Measurements from ENCODE around the gene MYO1D.
"Not testable (repeated sequence)": the region's sequence is repeated elsewhere in the genome, so short reads cannot be mapped to it uniquely, and the experiment has no call there.

MYO1D gene

GRCh38 chr17:32723310-32723955 lies 153.5 kb downstream of the MYO1D start:
- DNase-seq, result no peak

GRCh38 chr17:32722733-32723132 lies 154.2 kb downstream of the MYO1D start:
- DNase-seq, result no peak

- DNase-seq, result no peak
Measured at GRCh38 chr17:32720671-32721070, 156.3 kb downstream of the MYO1D start.

GRCh38 chr17:32719689-32720088 lies 157.2 kb downstream of the MYO1D start:
- no peak for DNase-seq

GRCh38 chr17:32714922-32715321 lies 162.0 kb downstream of the MYO1D start:
- not testable (repeated sequence) for DNase-seq

GRCh38 chr17:32714206-32714605 lies 162.7 kb downstream of the MYO1D start:
- not testable (repeated sequence) for DNase-seq

GRCh38 chr17:32713081-32713480 lies 163.8 kb downstream of the MYO1D start:
- no peak for DNase-seq

- DNase-seq, result no peak
Measured at GRCh38 chr17:32709562-32709961, 167.4 kb downstream of the MYO1D start.

GRCh38 chr17:32701871-32702270 lies 175.1 kb downstream of the MYO1D start:
- DNase-seq, result peak in 1 of 3 donors; percentile 5

- peak in 1 of 3 donors; percentile 14 for DNase-seq
Measured at GRCh38 chr17:32699247-32699646, 177.7 kb downstream of the MYO1D start.

GRCh38 chr17:32697728-32698625 lies 178.9 kb downstream of the MYO1D start:
- DNase-seq, result no peak

GRCh38 chr17:32696426-32696825 lies 180.5 kb downstream of the MYO1D start:
- DNase-seq, result peak in 1 of 3 donors; percentile 11

- peak in 1 of 3 donors; percentile 8 for DNase-seq
Measured at GRCh38 chr17:32695864-32696263, 181.1 kb downstream of the MYO1D start.

- peak in 1 of 3 donors; percentile 13 for DNase-seq
Measured at GRCh38 chr17:32693194-32693897, 183.6 kb downstream of the MYO1D start.

GRCh38 chr17:32692179-32692578 lies 184.7 kb downstream of the MYO1D start:
- no peak for DNase-seq

GRCh38 chr17:32689348-32689747 lies 187.6 kb downstream of the MYO1D start:
- peak in 1 of 3 donors; percentile 17 for DNase-seq

GRCh38 chr17:32688221-32688620 lies 188.7 kb downstream of the MYO1D start:
- no peak for DNase-seq

- no peak for DNase-seq
Measured at GRCh38 chr17:32684087-32684958, 192.6 kb downstream of the MYO1D start.

- DNase-seq, result no peak
Measured at GRCh38 chr17:32673964-32674363, 203.0 kb downstream of the MYO1D start.

GRCh38 chr17:32672711-32673110 lies 204.2 kb downstream of the MYO1D start:
- DNase-seq, result peak in 1 of 3 donors; percentile 13

- DNase-seq, result peak; percentile 23 to 60 (median 53)
Measured at GRCh38 chr17:32671896-32672295, 205.0 kb downstream of the MYO1D start.

GRCh38 chr17:32664936-32665583 lies 211.9 kb downstream of the MYO1D start:
- no peak for DNase-seq

Measured in suppressor macrophage treated with lipopolysaccharide for 1 hour (primary cell).